Measurements from ENCODE around the gene KBTBD7.
"Not testable (repeated sequence)": the region's sequence is repeated elsewhere in the genome, so short reads cannot be mapped to it uniquely, and the experiment has no call there.

The KBTBD7 gene

GRCh38 chr13:41196620-41197019 lies 2.3 kb upstream of the KBTBD7 start:
- no peak for DNase-seq

DNA sequence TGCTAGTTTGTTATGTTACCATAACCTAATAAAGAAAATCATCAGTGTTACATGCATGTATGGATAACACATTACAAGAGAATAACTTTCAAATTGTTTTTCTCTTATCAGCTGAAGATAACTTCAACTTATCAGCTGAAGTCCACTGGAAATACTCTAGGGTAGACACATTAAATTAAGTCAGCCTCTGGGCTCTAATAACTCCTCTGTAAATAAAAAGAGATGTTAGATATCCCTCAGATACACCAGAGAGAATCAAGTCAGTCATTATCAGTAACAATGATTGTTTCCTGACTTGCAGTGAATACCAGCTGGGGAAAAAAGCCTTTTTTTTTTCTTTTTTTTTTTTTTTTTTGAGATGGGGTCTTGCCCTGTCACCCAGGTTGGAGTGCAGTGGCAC lies 1.6 kb upstream of the KBTBD7 start:
- DNase-seq: no peak

GRCh38 chr13:41193469-41193868 lies 900 bp downstream of the KBTBD7 start:
- DNase-seq: no peak

DNA sequence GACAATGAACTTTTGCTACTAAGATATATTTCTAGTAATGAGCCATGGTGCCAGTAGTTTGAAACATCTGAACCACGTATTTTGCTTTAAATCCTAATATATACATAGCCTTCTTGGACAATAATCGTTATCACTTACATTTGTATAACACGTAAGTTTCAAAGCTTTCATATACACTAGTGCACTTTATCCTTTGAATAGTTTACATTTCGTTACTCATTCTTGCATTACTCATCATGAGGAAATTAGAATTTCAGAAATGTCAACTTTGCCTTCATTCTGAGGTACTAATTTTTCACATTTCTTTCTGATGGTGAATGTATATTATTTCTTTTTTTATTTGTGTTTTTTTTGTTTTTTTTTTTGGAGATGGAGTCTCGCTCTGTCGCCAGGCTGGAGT lies 5.8 kb downstream of the KBTBD7 start:
- DNase-seq: no peak

DNA sequence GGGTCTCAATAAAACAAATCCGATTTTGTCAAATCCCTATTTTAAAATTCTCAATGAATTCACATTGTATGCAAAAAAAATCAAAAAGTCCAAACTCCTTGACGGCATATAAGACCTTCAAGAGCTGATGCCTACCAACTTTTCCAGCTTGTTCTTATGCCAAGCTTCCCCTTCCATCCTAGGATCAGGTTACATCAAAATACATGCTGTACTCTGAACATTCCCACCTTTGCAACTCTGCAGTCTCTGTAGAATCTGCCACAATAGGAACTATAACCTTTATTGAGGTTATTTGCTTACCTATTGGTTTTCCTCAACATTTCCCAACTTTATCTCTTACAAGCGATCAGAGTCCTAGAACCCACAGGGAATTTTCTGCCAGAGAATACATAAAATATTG lies 7.9 kb downstream of the KBTBD7 start:
- DNase-seq: no peak

GRCh38 chr13:41182231-41182630 lies 12.1 kb downstream of the KBTBD7 start:
- no peak for DNase-seq

DNA sequence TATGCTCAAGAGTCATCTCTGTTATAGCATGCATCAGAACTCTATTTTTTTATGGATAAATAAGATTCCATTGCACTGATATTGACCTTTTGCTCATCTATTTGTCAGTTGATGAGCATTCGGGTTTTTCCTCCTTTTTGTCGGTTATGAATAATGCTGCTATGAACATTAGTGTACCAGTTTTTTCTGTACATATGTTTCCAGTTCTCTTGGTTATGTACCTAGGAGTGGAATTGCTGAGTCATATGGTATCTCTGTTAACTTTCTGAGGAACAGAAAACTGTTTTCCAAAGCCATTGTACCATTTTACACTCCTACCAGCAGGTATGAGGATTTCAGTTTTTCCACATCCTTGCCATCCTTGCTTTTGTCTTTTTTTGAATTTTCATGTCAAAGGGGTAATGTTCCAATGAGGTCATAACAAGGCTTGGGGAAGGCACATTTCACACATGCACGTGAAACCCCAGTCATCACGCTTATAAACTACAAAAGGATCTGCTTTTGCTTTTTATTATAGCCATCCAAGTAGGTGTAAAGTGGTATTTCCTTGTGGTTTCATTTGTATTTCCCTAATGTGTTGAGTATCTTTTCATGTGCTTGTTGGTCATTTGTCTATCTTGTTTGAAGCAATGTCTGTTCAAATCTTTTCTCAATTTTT lies 14.6 kb downstream of the KBTBD7 start:
- no peak for DNase-seq

- no peak for DNase-seq
Observed at GRCh38 chr13:41178040-41178439, 16.3 kb downstream of the KBTBD7 start.

- DNase-seq: no peak
Observed at GRCh38 chr13:41177616-41178015, 16.8 kb downstream of the KBTBD7 start.

GRCh38 chr13:41175576-41175975 lies 18.8 kb downstream of the KBTBD7 start:
- DNase-seq: not testable (repeated sequence)

DNA sequence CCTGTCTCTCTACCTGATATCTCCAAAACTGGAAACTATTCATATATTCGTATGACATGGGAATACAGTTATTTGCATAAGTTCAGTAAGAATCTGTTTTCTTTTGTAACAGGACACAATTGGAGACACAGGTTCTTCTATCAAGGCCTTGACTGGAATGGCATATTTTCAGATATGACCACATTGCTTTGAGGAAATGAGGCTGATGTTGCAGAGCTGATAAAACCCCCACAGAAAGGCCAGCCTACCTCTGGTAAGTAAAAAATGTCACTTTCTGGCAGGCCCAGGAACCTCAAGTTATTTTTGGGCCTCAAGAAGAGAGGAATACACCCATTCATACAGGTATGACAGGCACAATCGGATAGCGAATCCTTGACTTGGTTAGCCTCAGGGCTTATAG lies 32.2 kb downstream of the KBTBD7 start:
- no peak for DNase-seq

GRCh38 chr13:41159174-41159573 lies 35.2 kb downstream of the KBTBD7 start:
- DNase-seq: no peak

DNA sequence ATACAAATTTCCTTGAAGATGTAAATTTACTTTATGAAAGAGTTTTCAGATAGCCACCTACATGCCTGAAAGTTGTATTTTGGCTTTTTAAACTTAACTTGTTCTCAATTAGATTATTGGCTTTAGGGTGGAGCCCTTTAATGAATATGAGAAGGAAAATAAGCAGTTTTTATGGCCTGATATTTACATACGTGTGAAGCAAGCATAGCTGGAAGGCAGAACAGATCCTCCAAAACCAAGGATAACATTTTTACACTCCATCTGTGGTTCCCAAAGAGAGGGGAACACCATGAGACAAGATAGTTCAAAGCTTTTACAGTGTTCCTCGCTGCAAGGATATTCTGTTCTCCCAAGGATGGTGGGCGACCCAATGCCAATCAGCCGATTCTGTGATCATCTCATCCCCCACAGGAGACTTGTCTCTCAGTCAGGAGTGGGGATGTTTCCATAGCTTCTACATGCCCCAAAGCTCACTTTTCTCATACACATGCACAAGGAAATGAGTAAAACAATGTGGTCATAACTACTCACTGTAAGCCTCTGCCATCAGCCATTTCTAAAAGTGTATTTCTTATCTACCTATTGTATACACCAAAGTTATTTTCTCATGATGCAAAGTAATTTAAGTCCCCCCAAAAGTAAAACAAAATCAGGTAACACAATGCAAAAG lies 37.2 kb downstream of the KBTBD7 start:
- DNase-seq: no peak

DNA sequence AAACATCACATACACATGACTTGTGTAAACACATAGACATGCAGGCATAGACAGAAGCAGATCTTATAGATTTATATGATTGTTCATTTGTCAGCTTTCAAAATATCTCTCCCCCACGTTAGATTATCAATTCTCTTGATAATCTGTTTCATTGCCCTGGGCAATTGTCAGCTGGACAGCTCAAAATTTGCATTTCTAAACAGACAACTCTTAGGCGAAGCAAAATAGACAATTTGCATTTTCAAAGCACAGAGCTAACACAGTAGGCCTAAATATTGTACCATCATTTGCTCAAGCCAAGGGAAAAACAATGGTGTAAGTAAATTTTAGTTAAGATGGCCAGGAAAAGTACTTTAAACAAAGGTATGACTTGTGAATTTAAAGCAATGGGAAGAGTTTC lies 37.7 kb downstream of the KBTBD7 start:
- no peak for DNase-seq

DNA sequence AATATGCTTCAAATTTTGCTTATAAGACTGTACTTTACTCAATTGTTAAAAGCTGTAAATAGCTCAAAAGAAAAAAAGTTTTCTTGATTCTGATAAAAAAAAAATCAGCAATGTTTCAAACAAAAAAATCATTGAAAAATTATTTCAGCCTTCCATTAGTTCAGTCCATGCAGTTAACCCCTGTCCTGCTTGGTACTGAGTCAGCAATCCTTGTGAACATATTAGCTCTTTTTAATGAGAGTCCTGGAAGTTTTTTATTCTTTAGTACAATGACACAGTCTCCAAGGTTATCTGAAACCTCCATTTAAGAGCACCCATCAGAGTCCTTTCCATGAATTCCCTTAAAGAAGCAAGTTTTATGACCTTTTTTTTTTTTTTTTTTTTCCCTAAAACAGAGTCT lies 40.3 kb downstream of the KBTBD7 start:
- DNase-seq: no peak

DNA sequence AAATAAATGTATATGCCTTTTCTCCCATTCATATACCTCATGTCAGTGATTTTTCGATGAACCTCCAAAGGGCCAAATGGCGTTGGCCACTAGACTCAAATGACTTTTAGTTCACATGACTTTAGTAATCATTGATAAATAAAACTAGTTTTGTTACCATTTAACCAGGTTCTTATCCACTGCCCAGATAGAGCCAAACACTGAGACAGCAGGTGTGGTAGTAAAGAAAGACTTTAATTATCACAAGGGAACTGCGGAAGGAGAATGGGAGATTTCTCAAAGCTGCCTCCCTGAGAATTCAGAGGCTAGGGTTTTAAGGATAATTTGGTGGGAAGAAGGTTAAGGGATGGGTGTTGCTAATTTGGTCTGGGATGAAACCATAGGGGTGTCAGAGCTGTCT lies 42.4 kb downstream of the KBTBD7 start:
- DNase-seq: no peak

- DNase-seq: no peak
Observed at GRCh38 chr13:41150058-41150457, 44.3 kb downstream of the KBTBD7 start.

- no peak for DNase-seq
Observed at GRCh38 chr13:41148419-41149283, 45.7 kb downstream of the KBTBD7 start.

DNA sequence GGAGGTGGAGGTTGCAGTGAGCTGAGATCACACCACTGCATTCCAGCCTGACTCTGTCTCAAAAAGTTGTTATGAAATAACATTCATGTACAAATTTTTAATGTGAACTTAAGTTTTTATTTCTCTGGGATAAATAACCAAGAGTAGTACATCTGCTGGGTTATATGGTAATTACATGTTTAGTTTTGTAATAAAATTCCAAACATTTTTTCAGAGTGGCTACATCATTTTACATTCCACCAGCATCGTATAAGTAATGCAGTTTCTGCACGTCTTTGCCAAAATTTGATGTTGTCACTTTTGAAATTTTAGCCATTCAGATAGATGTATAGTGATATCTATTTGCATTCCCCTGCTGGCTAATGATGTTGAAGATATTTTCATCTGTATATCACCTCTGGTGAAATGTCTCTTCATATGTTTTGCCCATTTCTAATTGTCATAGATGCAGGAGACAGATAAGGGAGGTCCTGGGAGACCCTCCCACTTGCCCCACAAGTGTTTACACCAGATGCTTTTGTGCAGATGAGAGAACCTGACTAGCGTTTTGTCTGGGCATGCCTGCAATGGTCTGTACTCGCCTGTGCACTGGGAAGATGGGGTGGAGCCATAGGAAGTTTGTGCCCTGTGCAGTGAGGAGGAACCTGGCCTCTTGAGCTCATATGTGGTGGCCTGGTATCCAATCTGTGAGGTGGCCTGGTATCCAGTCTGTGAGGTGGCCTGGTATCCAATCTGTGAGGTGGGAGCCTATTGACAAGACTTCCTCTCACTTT lies 49.0 kb downstream of the KBTBD7 start:
- no peak for DNase-seq

DNA sequence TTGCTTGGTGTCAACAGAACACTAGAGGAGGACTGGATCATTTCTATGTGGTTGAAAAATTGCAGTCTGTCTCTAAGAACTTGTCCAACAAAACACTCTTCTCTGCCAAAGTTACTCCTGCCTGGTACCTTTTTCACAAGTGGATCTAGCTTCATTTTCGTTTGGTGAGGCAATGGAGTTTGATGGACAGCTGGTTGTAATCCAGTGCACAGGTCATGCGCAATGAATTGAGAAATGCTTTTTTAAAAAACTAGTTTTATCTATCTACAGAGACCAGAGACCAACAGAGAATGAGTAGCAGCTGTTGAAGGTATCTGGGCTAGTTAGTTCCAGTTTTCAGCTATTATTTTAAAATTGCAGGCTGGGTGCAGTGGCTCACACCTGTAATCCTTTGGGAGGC lies 49.8 kb downstream of the KBTBD7 start:
- DNase-seq: no peak

Measured in midbrain (tissue), 1 donor.